Thoracic aorta endothelial cell (primary cell): ENCODE measurements around the gene ULBP2. TPM values are rescaled to one million over a fixed set of nuclear protein-coding genes. Genes with fewer than 3 reads are reported as not detected.

Experiments used
- total RNA-seq: library from RNA; depleted of rRNA; stranded (reverse); fragments of >200 nt; gene quantifications from 2 replicates; pipeline ENCODE4 v1.2.3, GENCODE V29; 2012

The ULBP2 gene, protein sequence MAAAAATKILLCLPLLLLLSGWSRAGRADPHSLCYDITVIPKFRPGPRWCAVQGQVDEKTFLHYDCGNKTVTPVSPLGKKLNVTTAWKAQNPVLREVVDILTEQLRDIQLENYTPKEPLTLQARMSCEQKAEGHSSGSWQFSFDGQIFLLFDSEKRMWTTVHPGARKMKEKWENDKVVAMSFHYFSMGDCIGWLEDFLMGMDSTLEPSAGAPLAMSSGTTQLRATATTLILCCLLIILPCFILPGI
- total RNA-seq: 6.5 TPM in 2 replicates

DNA sequence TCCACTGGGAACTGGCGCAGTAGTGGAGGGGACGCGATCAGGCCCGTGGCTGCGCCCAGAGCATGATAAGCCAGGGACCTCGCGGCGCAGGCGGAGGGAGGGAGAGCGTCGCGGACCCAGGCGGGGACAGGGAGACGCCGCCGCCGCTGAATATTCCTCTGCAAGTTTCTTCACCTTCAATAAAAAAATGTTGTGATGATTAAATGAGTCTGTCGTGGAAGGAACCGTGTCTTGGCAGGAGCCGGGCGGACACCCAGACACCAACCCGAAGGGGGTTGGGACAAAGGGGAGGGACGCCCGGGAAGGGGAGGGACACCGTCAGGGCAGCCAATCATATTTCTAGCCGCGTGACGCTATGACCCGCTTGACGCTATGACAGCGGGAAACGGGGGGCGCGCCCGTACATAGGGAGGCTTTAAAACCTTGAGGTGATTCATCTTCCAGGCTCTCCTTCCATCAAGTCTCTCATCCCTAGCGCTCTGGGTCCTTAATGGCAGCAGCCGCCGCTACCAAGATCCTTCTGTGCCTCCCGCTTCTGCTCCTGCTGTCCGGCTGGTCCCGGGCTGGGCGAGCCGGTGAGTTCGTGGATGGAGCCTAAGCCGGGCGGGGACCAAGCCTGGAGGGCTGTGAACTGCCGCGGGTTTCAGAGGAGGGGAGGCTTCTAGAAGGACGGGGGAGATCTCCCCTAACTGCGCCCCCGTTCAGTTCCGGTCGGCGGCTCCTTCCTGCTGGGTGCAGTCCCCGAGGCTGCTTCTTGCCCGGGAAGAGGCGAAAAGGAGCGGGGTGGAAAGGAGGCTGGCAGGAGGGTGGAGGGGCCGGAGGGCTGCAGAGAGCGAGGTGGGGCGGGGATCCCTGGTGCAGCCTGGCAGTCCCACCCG lies at the start of gene ULBP2:
Gene ULBP2, plus strand, starts transcription at position 432 of the 878 bp plus-strand sequence. Its CDS starts 59 bp downstream, at position 491.

DNA sequence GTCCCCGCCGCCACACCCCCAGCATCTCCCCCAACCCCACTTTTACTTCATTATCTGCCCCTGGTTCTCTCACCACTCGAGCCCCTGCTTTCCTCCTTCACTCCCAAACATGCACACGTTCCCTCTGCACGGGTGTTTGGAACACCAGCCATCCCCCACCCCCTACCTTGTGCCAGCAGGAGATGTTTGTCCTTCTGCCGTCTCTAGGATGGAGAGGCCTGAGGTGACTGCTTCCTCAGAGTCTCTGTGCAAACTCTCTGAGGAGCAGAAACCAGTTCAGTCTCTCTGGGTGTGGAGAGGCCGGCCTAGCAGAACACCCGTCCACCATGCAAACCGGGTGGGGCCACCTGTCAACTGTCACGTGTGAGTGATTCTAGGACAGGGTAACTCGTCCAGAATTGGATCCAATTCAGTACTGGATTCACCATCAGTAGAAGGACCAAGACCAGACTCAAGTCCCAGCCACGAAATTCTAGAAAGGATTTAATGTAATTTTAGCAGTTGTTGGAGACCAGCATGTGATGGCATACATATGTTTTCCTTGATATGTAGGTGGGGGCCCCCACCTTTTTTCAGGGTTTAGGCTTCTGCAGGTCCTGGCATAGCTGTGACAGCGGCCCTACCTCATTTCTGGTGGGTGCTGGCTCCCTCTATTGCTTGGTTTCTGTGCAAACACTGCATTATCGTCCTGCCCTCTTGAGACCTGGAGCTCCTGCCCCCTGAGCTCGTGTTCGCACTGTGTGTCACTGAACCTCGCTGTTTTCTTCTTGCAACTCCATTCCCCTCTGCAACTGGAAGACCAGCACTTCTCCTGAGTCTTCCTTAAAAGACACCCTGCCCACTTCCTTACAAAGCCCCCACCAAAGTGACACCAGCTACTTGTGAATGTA lies 43.7 kb upstream of the ULBP2 start, which contains the start of gene RAET1E:
Gene RAET1E, minus strand, starts transcription at position 259 of the 890 bp plus-strand sequence. CDS start 7,212 bp downstream, outside the sequence.

DNA sequence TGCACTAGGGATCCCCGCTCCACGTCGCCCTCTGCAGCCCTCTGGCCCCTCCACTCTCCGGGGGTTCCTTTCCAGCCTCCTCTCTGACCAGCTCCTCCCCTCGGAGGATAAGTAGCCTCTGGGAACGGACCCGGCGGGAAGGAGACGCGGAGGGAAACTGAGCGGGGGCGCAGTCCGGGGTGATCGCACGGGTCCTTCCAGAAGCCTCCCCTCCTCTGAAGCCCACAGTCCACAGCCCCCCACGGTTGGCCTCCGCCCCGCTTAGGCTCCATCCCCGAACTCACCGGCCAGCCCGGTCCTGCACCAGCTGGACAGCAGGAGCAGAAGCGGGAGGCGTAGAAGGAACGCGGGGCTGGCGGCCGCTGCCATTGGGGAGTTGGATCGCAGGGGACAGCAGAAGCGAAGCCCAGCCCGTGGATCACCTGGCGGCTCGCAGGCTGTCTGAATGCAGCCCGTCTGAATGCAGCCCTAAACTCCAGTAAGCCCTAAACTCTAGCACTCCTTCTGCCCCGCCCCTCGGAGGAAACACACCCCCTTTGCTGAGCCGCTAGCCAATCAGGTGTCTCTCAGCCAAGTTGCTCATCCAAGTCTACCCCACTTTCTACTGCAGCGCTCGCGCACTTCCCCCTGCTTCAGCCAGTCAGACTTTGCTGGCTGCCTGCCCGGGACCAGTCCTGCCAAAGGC lies 19.0 kb upstream of the ULBP2 start, which contains the start of gene RAET1G:
Gene RAET1G, minus strand, starts transcription at position 480 of the 685 bp plus-strand sequence. Its CDS starts 111 bp downstream, at position 369.

DNA sequence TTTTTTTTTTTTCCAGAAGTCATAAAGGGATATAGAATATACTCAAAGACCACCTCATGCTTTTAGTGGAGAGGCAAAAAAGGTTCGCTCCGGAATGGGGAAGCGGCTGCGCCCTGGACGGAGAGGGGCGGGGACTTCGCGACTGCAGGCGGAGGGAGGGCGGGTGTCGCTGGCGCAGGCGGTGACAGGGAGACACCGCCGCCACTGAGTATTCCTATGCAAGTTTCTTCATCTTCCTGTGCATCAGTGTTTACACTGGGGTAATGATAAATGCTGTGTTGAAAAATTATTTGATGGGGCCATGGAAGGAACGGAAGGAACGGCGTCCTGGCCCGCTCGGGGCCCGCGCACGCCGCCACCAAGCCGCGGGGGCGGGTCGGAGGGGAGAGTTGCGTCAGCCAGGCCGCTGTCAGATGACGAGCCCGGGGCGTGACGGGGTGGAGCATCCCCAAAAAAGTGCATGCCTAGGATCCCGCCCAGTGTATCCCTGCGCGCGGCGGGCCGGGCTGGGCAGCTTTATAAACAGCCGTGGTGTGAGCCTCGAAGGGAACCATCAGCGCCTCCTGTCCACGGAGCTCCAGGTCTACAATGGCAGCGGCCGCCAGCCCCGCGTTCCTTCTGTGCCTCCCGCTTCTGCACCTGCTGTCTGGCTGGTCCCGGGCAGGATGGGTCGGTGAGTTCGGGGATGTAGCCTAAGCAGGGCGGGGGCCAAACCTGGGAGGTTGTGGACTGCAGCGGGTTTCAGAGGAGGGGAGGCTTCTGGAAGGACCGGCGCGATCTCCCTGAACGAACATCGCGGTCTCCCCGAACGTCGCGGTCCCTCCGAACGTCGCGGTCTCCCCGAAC lies 21.9 kb downstream of the ULBP2 start, which contains the start of gene ULBP1:
Gene ULBP1, plus strand, starts transcription at position 482 of the 846 bp plus-strand sequence. Its CDS starts 107 bp downstream, at position 589.

Other genes with a start within 250 kb of the ULBP2 start
- gene LATS1, start 223.9 kb upstream of the ULBP2 start, total RNA-seq: 34.8 and 35.3 TPM in 2 replicates
- gene NUP43, start 195.5 kb upstream of the ULBP2 start, total RNA-seq: 54.3 and 68.4 TPM in 2 replicates
- 179 and 190 TPM in 2 replicates for gene PCMT1, start 192.3 kb upstream of the ULBP2 start, total RNA-seq
- gene LRP11, start 77.7 kb upstream of the ULBP2 start, total RNA-seq: 20.6 and 24.7 TPM in 2 replicates
- 0.43 TPM in 1 of 2 replicates, not detected in the other for gene RAET1E, start 43.9 kb upstream of the ULBP2 start, total RNA-seq
- gene RAET1G, start 18.9 kb upstream of the ULBP2 start, total RNA-seq: 0.27 and 0.43 TPM in 2 replicates
- 0.43 and 1.1 TPM in 2 replicates for gene ULBP1, start 21.9 kb downstream of the ULBP2 start, total RNA-seq
- gene RAET1L, start 83.5 kb downstream of the ULBP2 start, total RNA-seq: not detected in 2 replicates
- 19.4 and 24.5 TPM in 2 replicates for gene ULBP3, start 127.1 kb downstream of the ULBP2 start, total RNA-seq
- not detected in 2 replicates for gene PPP1R14C, start 201.0 kb downstream of the ULBP2 start, total RNA-seq